Caco-2 (cell line): ENCODE results near the gene ERC2. TPM values are rescaled to one million over a fixed set of nuclear protein-coding genes. Genes with fewer than 3 reads are reported as not detected.

ENCODE experiments used
- BruUV-seq: library from RNA; stranded (reverse); fragments of 400-500 nt; replicated peaks from 2 replicates; lab custom pipeline; 2021; lab: Mats Ljungman, UMichigan
- CTCF ChIA-PET: fragments of 300-600 bp; sonication (Branson Sonifier 250); formaldehyde crosslinking; loops from one replicate; lab custom pipeline; 2022; ENCODE audit warnings: antibody characterized with exemption; lab: Charles Lee
- POLR2A ChIA-PET: fragments of 300-600 bp; sonication (Branson Sonifier 250); formaldehyde crosslinking; loops from one replicate; lab custom pipeline; 2022; ENCODE audit warnings: antibody characterized with exemption; lab: Charles Lee
- DNase-seq, 2 experiments: peaks; one replicate each; pipeline versions ENCODE4 v3.0.0 to v3.0.0-alpha.2; 2020 to 2022
- H3K27me3 ChIP-seq: replicated peaks from 2 replicates; pipeline ENCODE4 v1.6.0; 2011; ENCODE audit warnings: low read length; ENCODE audit not compliant: control insufficient read depth, insufficient read depth
- H3K36me3 ChIP-seq: 2 replicates; pipeline ENCODE4 v1.5.1; 2011; ENCODE audit warnings: low read length; ENCODE audit not compliant: control insufficient read depth, insufficient read depth
- H3K4me1 ChIP-seq: fragments of 250-450 bp; sonication (Bioruptor Pico); 2 replicates; pipeline ENCODE4 v1.5.1; 2020; ENCODE audit warnings: mild to moderate bottlenecking
- H3K4me3 ChIP-seq: 2 replicates; pipeline ENCODE4 v1.5.1; 2011; ENCODE audit warnings: low read depth, mild to moderate bottlenecking, control low read depth, low read length
- H3K9me3 ChIP-seq: fragments of 250-450 bp; sonication (Bioruptor Pico); 2 replicates; pipeline ENCODE4 v1.5.1; 2020; ENCODE audit warnings: mild to moderate bottlenecking, moderate library complexity
- H3K27ac Mint-ChIP-seq: one replicate; pipeline ENCODE4 v1.8.0; 2022; ENCODE audit warnings: mixed read lengths; ENCODE audit not compliant: unreplicated experiment
- H3K27me3 Mint-ChIP-seq: one replicate; pipeline ENCODE4 v1.8.0; 2022; ENCODE audit warnings: mixed read lengths; ENCODE audit not compliant: insufficient read depth, unreplicated experiment
- H3K36me3 Mint-ChIP-seq: one replicate; pipeline ENCODE4 v1.8.0; 2022; ENCODE audit warnings: mild to moderate bottlenecking, mixed read lengths; ENCODE audit not compliant: insufficient read depth, unreplicated experiment
- H3K4me1 Mint-ChIP-seq: one replicate; pipeline ENCODE4 v1.8.0; 2022; ENCODE audit warnings: low read depth, mixed read lengths; ENCODE audit not compliant: unreplicated experiment
- H3K4me3 Mint-ChIP-seq: one replicate; pipeline ENCODE4 v1.8.0; 2022; ENCODE audit warnings: mild to moderate bottlenecking, moderate library complexity, mixed read lengths; ENCODE audit not compliant: unreplicated experiment
- H3K9me3 Mint-ChIP-seq: one replicate; pipeline ENCODE4 v1.8.0; 2022; ENCODE audit warnings: mixed read lengths; ENCODE audit not compliant: unreplicated experiment
- CTCF ChIP-seq, 2 experiments: fragments of 200-600 bp in 1 of 2; IDR thresholded peaks; 1 replicate in 1 of 2; 2 replicates in 1 of 2; pipeline versions ENCODE4 v1.5.1 to v1.8.0; 2011 to 2022; ENCODE audit warnings: antibody characterized with exemption in 1 of 2, control low read depth in 1 of 2, inconsistent platforms in 1 of 2, low read depth in 1 of 2, low read length in 1 of 2, mild to moderate bottlenecking in 1 of 2, moderate library complexity in 1 of 2; ENCODE audit not compliant: insufficient read depth in 1 of 2, severe bottlenecking in 1 of 2, unreplicated experiment in 1 of 2
- intact Hi-C: fragments of 100-400 bp; cut with micrococcal nuclease; formaldehyde crosslinking; loops from one replicate; pipeline ENCODE4 v1.10.0; 2022; ENCODE audit not compliant: unreplicated experiment
- total RNA-seq: library from RNA; stranded (reverse); gene quantifications from 2 replicates; pipeline ENCODE4 v1.2.3, GENCODE V29; 2022

The ERC2 gene
- total RNA-seq, 1 experiment from 2014 or later = 0.54 TPM

- TF ChIP-seq CTCF (IDR thresholded peaks at IDR 0.05; ENCODE audit: insufficient read depth in 1 of 2, low read depth in 1 of 2, low read length in 1 of 2, severe bottlenecking in 1 of 2, unreplicated experiment in 1 of 2) = no peak
- intact Hi-C loops = no loop called here
- Mint-ChIP-seq H3K4me1 (no peaks in the 10 kb centered on the region), H3K36me3 (no peaks in the 10 kb centered on the region), H3K4me3 (no peak overlapping the region), H3K27ac (no peak overlapping the region), H3K27me3 (no peaks in the 10 kb centered on the region), H3K9me3 (no peaks in the 10 kb centered on the region)
- POLR2A ChIA-PET = no interaction called here
- H3K4me3 ChIP-seq = no peak overlapping the region
- no peak for DNase-seq
- no peaks in the 10 kb centered on the region for H3K4me1 ChIP-seq
- 0 out of 2 replicates have a peak, but pooled peaks cover 1% of the 10 kb centered on the region for H3K27me3 ChIP-seq
- CTCF ChIA-PET = no interaction called here
- BruUV-seq = no TSS peak
- H3K9me3 ChIP-seq = no peaks in the 10 kb centered on the region
- no peaks in the 10 kb centered on the region for H3K36me3 ChIP-seq
Measured at GRCh38 chr3:55717481-55717880, 750.8 kb downstream of the ERC2 start.

GRCh38 chr3:55716611-55717225 lies 751.5 kb downstream of the ERC2 start:
- BruUV-seq = no TSS peak
- Mint-ChIP-seq H3K9me3 (no peaks in the 10 kb centered on the region), H3K4me3 (no peak overlapping the region), H3K27me3 (no peaks in the 10 kb centered on the region), H3K27ac (no peak overlapping the region), H3K36me3 (no peaks in the 10 kb centered on the region), H3K4me1 (no peaks in the 10 kb centered on the region)
- Histone ChIP-seq H3K4me1 (no peaks in the 10 kb centered on the region), H3K27me3 (0 out of 2 replicates have a peak, but pooled peaks cover 1% of the 10 kb centered on the region), H3K36me3 (no peaks in the 10 kb centered on the region), H3K4me3 (no peak overlapping the region), H3K9me3 (no peaks in the 10 kb centered on the region)
- intact Hi-C loops = no loop called here
- no peak for TF ChIP-seq CTCF (IDR thresholded peaks at IDR 0.05; ENCODE audit: insufficient read depth in 1 of 2, low read depth in 1 of 2, low read length in 1 of 2, severe bottlenecking in 1 of 2, unreplicated experiment in 1 of 2)
- ChIA-PET POLR2A (no interaction called here), CTCF (no interaction called here)
- no peak for DNase-seq

- intact Hi-C loops = no loop called here
- no peak for DNase-seq
- no peak for TF ChIP-seq CTCF (IDR thresholded peaks at IDR 0.05; ENCODE audit: insufficient read depth in 1 of 2, low read depth in 1 of 2, low read length in 1 of 2, severe bottlenecking in 1 of 2, unreplicated experiment in 1 of 2)
- no peaks in the 10 kb centered on the region for H3K9me3 Mint-ChIP-seq
- Histone ChIP-seq H3K4me3 (no peak overlapping the region), H3K4me1 (no peaks in the 10 kb centered on the region), H3K36me3 (no peaks in the 10 kb centered on the region), H3K27me3 (0 out of 2 replicates have a peak, but pooled peaks cover 1% of the 10 kb centered on the region), H3K9me3 (no peaks in the 10 kb centered on the region)
- H3K36me3 Mint-ChIP-seq = no peaks in the 10 kb centered on the region
- H3K4me3 Mint-ChIP-seq = no peak overlapping the region
- H3K27me3 Mint-ChIP-seq = no peaks in the 10 kb centered on the region
- no peak overlapping the region for H3K27ac Mint-ChIP-seq
- POLR2A ChIA-PET = no interaction called here
- no TSS peak for BruUV-seq
- CTCF ChIA-PET = interaction anchor here (0.5 kb wide), 1 partner anchor 29 kb away, joined by 3 read pairs; no protein-coding TSS in a partner anchor
- H3K4me1 Mint-ChIP-seq = no peaks in the 10 kb centered on the region
Measured at GRCh38 chr3:55716044-55716443, 752.2 kb downstream of the ERC2 start.
